GM23338 (cell line): ENCODE results near the gene CARNS1. TPM values are rescaled to one million over a fixed set of nuclear protein-coding genes. Genes with fewer than 3 reads are reported as not detected.

Experiments
- ATAC-seq: fragments of 200-7000 bp; cut with Tn5 transposase; 3 replicates; pipeline ENCODE4 v1.9.1; 2020
- DNase-seq: peaks from one replicate; pipeline ENCODE4 v3.0.0-alpha.2; 2015; ENCODE audit warnings: low spot score
- H2AFZ ChIP-seq: fragments of 200-600 bp; sonication (generic); 2 replicates; pipeline ENCODE4 v1.8.0; 2016; ENCODE audit warnings: antibody characterized with exemption, mild to moderate bottlenecking, moderate library complexity
- H3F3A ChIP-seq: fragments of 200-600 bp; sonication (generic); replicated peaks from 2 replicates; pipeline ENCODE4 v1.8.0; 2017; ENCODE audit warnings: antibody characterized with exemption, mixed run types, low read depth
- H3K27ac ChIP-seq: fragments of 200-600 bp; sonication (generic); 2 replicates; pipeline ENCODE4 v1.6.1; 2016; ENCODE audit warnings: low read depth
- H3K27me3 ChIP-seq: fragments of 200-600 bp; sonication (generic); 2 replicates; pipeline ENCODE4 v1.8.0; 2016; ENCODE audit warnings: mild to moderate bottlenecking, mixed run types, moderate library complexity; ENCODE audit not compliant: insufficient read depth
- H3K36me3 ChIP-seq: fragments of 200-600 bp; sonication (generic); 2 replicates; pipeline ENCODE4 v1.8.0; 2016; ENCODE audit warnings: mild to moderate bottlenecking; ENCODE audit not compliant: insufficient read depth
- H3K4me1 ChIP-seq: fragments of 200-600 bp; sonication (generic); 2 replicates; pipeline ENCODE4 v1.8.0; 2016; ENCODE audit warnings: mild to moderate bottlenecking, moderate library complexity; ENCODE audit not compliant: insufficient read depth
- H3K4me2 ChIP-seq: fragments of 200-600 bp; sonication (generic); 2 replicates; pipeline ENCODE4 v1.7.1; 2017; ENCODE audit warnings: mixed run types
- H3K4me3 ChIP-seq: fragments of 200-600 bp; sonication (generic); 2 replicates; pipeline ENCODE4 v1.6.1; 2016; ENCODE audit warnings: mixed run types
- H3K79me2 ChIP-seq: fragments of 200-600 bp; sonication (generic); replicated peaks from 2 replicates; pipeline ENCODE4 v1.8.0; 2017; ENCODE audit warnings: mild to moderate bottlenecking; ENCODE audit not compliant: insufficient read depth
- H3K9me2 ChIP-seq: fragments of 200-600 bp; sonication (generic); 2 replicates; pipeline ENCODE4 v1.8.0; 2017; ENCODE audit not compliant: insufficient read depth
- H4K20me1 ChIP-seq: fragments of 200-600 bp; sonication (generic); replicated peaks from 2 replicates; pipeline ENCODE4 v1.8.0; 2017; ENCODE audit warnings: mild to moderate bottlenecking; ENCODE audit not compliant: insufficient read depth
- H3K27ac Mint-ChIP-seq: 2 replicates; pipeline ENCODE4 v1.8.0; 2020; ENCODE audit warnings: inconsistent platforms, mild to moderate bottlenecking, moderate library complexity, mixed read lengths
- H3K27me3 Mint-ChIP-seq: 3 replicates; pipeline ENCODE4 v1.8.0; 2022; ENCODE audit warnings: low read depth, mild to moderate bottlenecking, moderate library complexity, mixed read lengths, inconsistent platforms; ENCODE audit not compliant: insufficient read depth, poor library complexity
- H3K36me3 Mint-ChIP-seq: 3 replicates; pipeline ENCODE4 v1.8.0; 2021; ENCODE audit warnings: low read depth, mild to moderate bottlenecking, inconsistent platforms, moderate library complexity, mixed read lengths
- H3K4me1 Mint-ChIP-seq: 3 replicates; pipeline ENCODE4 v1.8.0; 2020; ENCODE audit warnings: mild to moderate bottlenecking, inconsistent platforms, mixed read lengths
- H3K4me3 Mint-ChIP-seq: 3 replicates; pipeline ENCODE4 v1.8.0; 2021; ENCODE audit warnings: moderate library complexity, mild to moderate bottlenecking, inconsistent platforms, mixed read lengths
- H3K9me3 Mint-ChIP-seq: 3 replicates; pipeline ENCODE4 v1.8.0; 2020; ENCODE audit warnings: moderate library complexity, mild to moderate bottlenecking, inconsistent platforms, mixed read lengths
- CREB1 ChIP-seq: fragments of 250-450 bp; sonication (Bioruptor Pico); IDR thresholded peaks from 2 replicates; pipeline ENCODE4 v1.5.0; 2020; ENCODE audit warnings: low read depth, mild to moderate bottlenecking, moderate library complexity
- EZH2 ChIP-seq: fragments of 200-600 bp; sonication (generic); IDR thresholded peaks from one replicate; pipeline ENCODE4 v1.8.0; 2017; ENCODE audit warnings: antibody characterized with exemption, mild to moderate bottlenecking, low read depth; ENCODE audit not compliant: unreplicated experiment
- EZH2phosphoT487 ChIP-seq: fragments of 200-600 bp; sonication (generic); IDR thresholded peaks from one replicate; pipeline ENCODE4 v1.8.1; 2018; ENCODE audit warnings: antibody characterized with exemption; ENCODE audit not compliant: unreplicated experiment
- NANOG ChIP-seq: IDR thresholded peaks from 2 replicates; pipeline ENCODE4 v1.6.1; 2016; ENCODE audit warnings: antibody characterized with exemption, borderline replicate concordance
- POLR2AphosphoS5 ChIP-seq: IDR thresholded peaks from 2 replicates; pipeline ENCODE4 v1.6.1; 2016; ENCODE audit warnings: antibody characterized with exemption, low read depth
- STAT1 ChIP-seq: IDR thresholded peaks from one replicate; pipeline ENCODE4 v1.6.1; 2016; ENCODE audit warnings: antibody characterized with exemption; ENCODE audit not compliant: unreplicated experiment
- ZNF114 ChIP-seq: fragments of 250-450 bp; sonication (Bioruptor Pico); IDR thresholded peaks from 2 replicates; pipeline ENCODE4 v1.5.0; 2020; ENCODE audit warnings: mild to moderate bottlenecking, moderate library complexity
- ZNF331 ChIP-seq: fragments of 250-450 bp; sonication (Bioruptor Pico); IDR thresholded peaks from 2 replicates; pipeline ENCODE4 v1.5.0; 2020; ENCODE audit warnings: low read depth, mild to moderate bottlenecking, moderate library complexity
- polyA plus RNA-seq: library from polyadenylated mRNA; unstranded; fragments of >200 nt; fragmentation: Nextera tagmentation; extraction: Ambion mirVana; gene quantifications from 2 replicates; pipeline ENCODE4 v1.2.1, GENCODE V29; 2016
- total RNA-seq: library from RNA; depleted of rRNA; stranded (reverse); fragments of >200 nt; shearing (Covaris generic); gene quantifications from 2 replicates; pipeline ENCODE4 v1.2.3, GENCODE V29; 2014
- TF ChIP-seq, protein P1 (sequence below): IDR thresholded peaks from one replicate; pipeline ENCODE4 v1.6.1; 2018; ENCODE audit warnings: antibody characterized with exemption; ENCODE audit not compliant: unreplicated experiment
- TF ChIP-seq, protein P2 (sequence below): fragments of 250-450 bp; sonication (Bioruptor Pico); IDR thresholded peaks from 2 replicates; pipeline ENCODE4 v1.5.0; 2020; ENCODE audit warnings: mild to moderate bottlenecking, moderate library complexity
- TF ChIP-seq, protein P3 (sequence below), 2 experiments: fragments of 200-600 bp in 1 of 2; sonication (generic) in 1 of 2; conservative IDR thresholded peaks; 2 replicates each; pipeline versions ENCODE4 v1.5.1 to v1.6.1; 2016 to 2017; ENCODE audit warnings: antibody characterized with exemption in 2 of 2, low read depth in 2 of 2, mild to moderate bottlenecking in 2 of 2, moderate library complexity in 1 of 2
- TF ChIP-seq, protein P4 (sequence below): IDR thresholded peaks from 2 replicates; pipeline ENCODE4 v1.6.1; 2016; ENCODE audit warnings: antibody characterized with exemption

CARNS1 gene
- total and polyA plus RNA-seq, 2 experiments from 2014 or later: 0.52 to 0.76 TPM

DNA sequence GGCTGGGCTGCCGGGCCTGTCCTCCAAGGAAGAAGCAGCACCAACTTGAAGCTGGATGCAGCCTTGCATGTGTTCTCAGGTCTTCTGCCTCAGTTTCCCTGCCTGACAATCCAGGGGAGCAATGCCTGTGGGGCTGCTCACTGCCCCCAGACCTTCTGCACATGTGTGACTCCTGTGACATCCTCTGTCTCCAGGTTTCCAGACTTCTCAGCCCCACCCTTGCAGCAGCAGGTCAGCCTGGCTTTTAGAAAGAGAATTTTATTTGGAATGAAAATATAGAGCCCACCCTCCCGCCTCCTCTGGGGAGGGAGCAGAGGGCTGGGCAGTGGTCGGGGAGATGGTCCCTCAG lies 22.3 kb downstream of the CARNS1 start:
- H3K4me3 Mint-ChIP-seq: no peak overlapping the region; the same call in 2 of the 3 replicates
- no peak for TF ChIP-seq ZNF331 (CRISPR knock-in tag)
- TF ChIP-seq, protein P1, sequence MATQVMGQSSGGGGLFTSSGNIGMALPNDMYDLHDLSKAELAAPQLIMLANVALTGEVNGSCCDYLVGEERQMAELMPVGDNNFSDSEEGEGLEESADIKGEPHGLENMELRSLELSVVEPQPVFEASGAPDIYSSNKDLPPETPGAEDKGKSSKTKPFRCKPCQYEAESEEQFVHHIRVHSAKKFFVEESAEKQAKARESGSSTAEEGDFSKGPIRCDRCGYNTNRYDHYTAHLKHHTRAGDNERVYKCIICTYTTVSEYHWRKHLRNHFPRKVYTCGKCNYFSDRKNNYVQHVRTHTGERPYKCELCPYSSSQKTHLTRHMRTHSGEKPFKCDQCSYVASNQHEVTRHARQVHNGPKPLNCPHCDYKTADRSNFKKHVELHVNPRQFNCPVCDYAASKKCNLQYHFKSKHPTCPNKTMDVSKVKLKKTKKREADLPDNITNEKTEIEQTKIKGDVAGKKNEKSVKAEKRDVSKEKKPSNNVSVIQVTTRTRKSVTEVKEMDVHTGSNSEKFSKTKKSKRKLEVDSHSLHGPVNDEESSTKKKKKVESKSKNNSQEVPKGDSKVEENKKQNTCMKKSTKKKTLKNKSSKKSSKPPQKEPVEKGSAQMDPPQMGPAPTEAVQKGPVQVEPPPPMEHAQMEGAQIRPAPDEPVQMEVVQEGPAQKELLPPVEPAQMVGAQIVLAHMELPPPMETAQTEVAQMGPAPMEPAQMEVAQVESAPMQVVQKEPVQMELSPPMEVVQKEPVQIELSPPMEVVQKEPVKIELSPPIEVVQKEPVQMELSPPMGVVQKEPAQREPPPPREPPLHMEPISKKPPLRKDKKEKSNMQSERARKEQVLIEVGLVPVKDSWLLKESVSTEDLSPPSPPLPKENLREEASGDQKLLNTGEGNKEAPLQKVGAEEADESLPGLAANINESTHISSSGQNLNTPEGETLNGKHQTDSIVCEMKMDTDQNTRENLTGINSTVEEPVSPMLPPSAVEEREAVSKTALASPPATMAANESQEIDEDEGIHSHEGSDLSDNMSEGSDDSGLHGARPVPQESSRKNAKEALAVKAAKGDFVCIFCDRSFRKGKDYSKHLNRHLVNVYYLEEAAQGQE: no peak
- no peak for TF ChIP-seq EZH2phosphoT487
- TF ChIP-seq POLR2AphosphoS5: no peak
- TF ChIP-seq, protein P2, sequence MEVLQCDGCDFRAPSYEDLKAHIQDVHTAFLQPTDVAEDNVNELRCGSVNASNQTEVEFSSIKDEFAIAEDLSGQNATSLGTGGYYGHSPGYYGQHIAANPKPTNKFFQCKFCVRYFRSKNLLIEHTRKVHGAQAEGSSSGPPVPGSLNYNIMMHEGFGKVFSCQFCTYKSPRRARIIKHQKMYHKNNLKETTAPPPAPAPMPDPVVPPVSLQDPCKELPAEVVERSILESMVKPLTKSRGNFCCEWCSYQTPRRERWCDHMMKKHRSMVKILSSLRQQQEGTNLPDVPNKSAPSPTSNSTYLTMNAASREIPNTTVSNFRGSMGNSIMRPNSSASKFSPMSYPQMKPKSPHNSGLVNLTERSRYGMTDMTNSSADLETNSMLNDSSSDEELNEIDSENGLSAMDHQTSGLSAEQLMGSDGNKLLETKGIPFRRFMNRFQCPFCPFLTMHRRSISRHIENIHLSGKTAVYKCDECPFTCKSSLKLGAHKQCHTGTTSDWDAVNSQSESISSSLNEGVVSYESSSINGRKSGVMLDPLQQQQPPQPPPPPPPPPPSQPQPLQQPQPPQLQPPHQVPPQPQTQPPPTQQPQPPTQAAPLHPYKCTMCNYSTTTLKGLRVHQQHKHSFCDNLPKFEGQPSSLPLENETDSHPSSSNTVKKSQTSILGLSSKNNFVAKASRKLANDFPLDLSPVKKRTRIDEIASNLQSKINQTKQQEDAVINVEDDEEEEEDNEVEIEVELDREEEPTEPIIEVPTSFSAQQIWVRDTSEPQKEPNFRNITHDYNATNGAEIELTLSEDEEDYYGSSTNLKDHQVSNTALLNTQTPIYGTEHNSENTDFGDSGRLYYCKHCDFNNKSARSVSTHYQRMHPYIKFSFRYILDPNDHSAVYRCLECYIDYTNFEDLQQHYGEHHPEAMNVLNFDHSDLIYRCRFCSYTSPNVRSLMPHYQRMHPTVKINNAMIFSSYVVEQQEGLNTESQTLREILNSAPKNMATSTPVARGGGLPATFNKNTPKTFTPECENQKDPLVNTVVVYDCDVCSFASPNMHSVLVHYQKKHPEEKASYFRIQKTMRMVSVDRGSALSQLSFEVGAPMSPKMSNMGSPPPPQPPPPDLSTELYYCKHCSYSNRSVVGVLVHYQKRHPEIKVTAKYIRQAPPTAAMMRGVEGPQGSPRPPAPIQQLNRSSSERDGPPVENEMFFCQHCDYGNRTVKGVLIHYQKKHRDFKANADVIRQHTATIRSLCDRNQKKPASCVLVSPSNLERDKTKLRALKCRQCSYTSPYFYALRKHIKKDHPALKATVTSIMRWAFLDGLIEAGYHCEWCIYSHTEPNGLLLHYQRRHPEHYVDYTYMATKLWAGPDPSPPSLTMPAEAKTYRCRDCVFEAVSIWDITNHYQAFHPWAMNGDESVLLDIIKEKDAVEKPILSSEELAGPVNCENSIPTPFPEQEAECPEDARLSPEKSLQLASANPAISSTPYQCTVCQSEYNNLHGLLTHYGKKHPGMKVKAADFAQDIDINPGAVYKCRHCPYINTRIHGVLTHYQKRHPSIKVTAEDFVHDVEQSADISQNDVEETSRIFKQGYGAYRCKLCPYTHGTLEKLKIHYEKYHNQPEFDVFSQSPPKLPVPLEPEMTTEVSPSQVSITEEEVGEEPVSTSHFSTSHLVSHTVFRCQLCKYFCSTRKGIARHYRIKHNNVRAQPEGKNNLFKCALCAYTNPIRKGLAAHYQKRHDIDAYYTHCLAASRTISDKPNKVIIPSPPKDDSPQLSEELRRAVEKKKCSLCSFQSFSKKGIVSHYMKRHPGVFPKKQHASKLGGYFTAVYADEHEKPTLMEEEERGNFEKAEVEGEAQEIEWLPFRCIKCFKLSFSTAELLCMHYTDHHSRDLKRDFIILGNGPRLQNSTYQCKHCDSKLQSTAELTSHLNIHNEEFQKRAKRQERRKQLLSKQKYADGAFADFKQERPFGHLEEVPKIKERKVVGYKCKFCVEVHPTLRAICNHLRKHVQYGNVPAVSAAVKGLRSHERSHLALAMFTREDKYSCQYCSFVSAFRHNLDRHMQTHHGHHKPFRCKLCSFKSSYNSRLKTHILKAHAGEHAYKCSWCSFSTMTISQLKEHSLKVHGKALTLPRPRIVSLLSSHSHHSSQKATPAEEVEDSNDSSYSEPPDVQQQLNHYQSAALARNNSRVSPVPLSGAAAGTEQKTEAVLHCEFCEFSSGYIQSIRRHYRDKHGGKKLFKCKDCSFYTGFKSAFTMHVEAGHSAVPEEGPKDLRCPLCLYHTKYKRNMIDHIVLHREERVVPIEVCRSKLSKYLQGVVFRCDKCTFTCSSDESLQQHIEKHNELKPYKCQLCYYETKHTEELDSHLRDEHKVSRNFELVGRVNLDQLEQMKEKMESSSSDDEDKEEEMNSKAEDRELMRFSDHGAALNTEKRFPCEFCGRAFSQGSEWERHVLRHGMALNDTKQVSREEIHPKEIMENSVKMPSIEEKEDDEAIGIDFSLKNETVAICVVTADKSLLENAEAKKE (CRISPR knock-in tag): no peak
- TF ChIP-seq EZH2: no peak
- TF ChIP-seq NANOG: no peak
- no peak for TF ChIP-seq CREB1 (CRISPR knock-in tag)
- TF ChIP-seq ZNF114 (CRISPR knock-in tag): no peak
- TF ChIP-seq, protein P3, sequence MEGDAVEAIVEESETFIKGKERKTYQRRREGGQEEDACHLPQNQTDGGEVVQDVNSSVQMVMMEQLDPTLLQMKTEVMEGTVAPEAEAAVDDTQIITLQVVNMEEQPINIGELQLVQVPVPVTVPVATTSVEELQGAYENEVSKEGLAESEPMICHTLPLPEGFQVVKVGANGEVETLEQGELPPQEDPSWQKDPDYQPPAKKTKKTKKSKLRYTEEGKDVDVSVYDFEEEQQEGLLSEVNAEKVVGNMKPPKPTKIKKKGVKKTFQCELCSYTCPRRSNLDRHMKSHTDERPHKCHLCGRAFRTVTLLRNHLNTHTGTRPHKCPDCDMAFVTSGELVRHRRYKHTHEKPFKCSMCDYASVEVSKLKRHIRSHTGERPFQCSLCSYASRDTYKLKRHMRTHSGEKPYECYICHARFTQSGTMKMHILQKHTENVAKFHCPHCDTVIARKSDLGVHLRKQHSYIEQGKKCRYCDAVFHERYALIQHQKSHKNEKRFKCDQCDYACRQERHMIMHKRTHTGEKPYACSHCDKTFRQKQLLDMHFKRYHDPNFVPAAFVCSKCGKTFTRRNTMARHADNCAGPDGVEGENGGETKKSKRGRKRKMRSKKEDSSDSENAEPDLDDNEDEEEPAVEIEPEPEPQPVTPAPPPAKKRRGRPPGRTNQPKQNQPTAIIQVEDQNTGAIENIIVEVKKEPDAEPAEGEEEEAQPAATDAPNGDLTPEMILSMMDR (conservative IDR thresholded peaks at IDR 0.05; ENCODE audit: low read depth in 2 of 2): no peak
- TF ChIP-seq STAT1: no peak
- TF ChIP-seq, protein P4, sequence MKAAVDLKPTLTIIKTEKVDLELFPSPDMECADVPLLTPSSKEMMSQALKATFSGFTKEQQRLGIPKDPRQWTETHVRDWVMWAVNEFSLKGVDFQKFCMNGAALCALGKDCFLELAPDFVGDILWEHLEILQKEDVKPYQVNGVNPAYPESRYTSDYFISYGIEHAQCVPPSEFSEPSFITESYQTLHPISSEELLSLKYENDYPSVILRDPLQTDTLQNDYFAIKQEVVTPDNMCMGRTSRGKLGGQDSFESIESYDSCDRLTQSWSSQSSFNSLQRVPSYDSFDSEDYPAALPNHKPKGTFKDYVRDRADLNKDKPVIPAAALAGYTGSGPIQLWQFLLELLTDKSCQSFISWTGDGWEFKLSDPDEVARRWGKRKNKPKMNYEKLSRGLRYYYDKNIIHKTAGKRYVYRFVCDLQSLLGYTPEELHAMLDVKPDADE: no peak
- H3K4me3 ChIP-seq: no peak overlapping the region
- H3K27me3 ChIP-seq: no peaks in the 10 kb centered on the region
- peaks cover 29% of the 10 kb centered on the region for H3K4me1 Mint-ChIP-seq
- H3K36me3 Mint-ChIP-seq: peaks cover 30% of the 10 kb centered on the region
- peaks cover 11% of the 10 kb centered on the region for H3K27me3 Mint-ChIP-seq
- no peak overlapping the region for H3K4me2 ChIP-seq
- H4K20me1 ChIP-seq: no peaks in the 10 kb centered on the region
- H3K36me3 ChIP-seq: 0 out of 2 replicates have a peak, but pooled peaks cover 3% of the 10 kb centered on the region
- 0 out of 2 replicates have a peak overlapping the region, but pooled peaks have one; percentile 23 for H3K27ac Mint-ChIP-seq
- H3K4me1 ChIP-seq: peaks cover 14% of the 10 kb centered on the region
- H3K27ac ChIP-seq: peak overlapping the region; percentile 80; the same call in 1 of the 2 replicates
- 0 out of 2 replicates have a peak, but pooled peaks cover 16% of the 10 kb centered on the region for H3F3A ChIP-seq
- H3K9me3 Mint-ChIP-seq: no peaks in the 10 kb centered on the region
- H3K9me2 ChIP-seq: no peaks in the 10 kb centered on the region
- ATAC-seq: no peak
- no peak overlapping the region for H2AFZ ChIP-seq
- no peaks in the 10 kb centered on the region for H3K79me2 ChIP-seq
- DNase-seq: no peak
